GM12872 (cell line): ENCODE data around the gene TEX19.

Experiments
- CTCF ChIP-seq: IDR thresholded peaks from 3 replicates; pipeline ENCODE4 v1.5.1; 2011; ENCODE audit warnings: low read depth, mild to moderate bottlenecking, low read length, moderate library complexity; ENCODE audit not compliant: insufficient read depth

The TEX19 gene

GRCh38 chr17:82324566-82325285 lies 34.3 kb upstream of the TEX19 start:
- TF ChIP-seq CTCF = no peak

GRCh38 chr17:82325286-82326180 lies 33.5 kb upstream of the TEX19 start:
- no peak for TF ChIP-seq CTCF

GRCh38 chr17:82327289-82327688 lies 31.8 kb upstream of the TEX19 start:
- no peak for TF ChIP-seq CTCF

- no peak for TF ChIP-seq CTCF
These were observed 31.3 kb upstream of the TEX19 start for GRCh38 chr17:82327757-82328140.

- no peak for TF ChIP-seq CTCF
These were observed 30.7 kb upstream of the TEX19 start for GRCh38 chr17:82328141-82328993.

GRCh38 chr17:82328994-82329507 lies 30.0 kb upstream of the TEX19 start:
- TF ChIP-seq CTCF = no peak
